H9 (cell line): Measurements from ENCODE around the gene ERMAP. TPM values are rescaled to one million over a fixed set of nuclear protein-coding genes. Genes with fewer than 3 reads are reported as not detected.

Source experiments
- DNase-seq: peaks from one replicate; pipeline ENCODE4 v3.0.0-alpha.2; 2017
- H2AFZ ChIP-seq: one replicate; pipeline ENCODE4 v1.6.1; 2013; ENCODE audit warnings: mild to moderate bottlenecking, low read length, control low read depth, moderate library complexity
- H2AK5ac ChIP-seq: 2 replicates; pipeline ENCODE4 v1.6.1; 2013; ENCODE audit warnings: low read length, control low read depth, mixed read lengths; ENCODE audit not compliant: insufficient read length
- H2BK120ac ChIP-seq: one replicate; pipeline ENCODE4 v1.6.1; 2013; ENCODE audit warnings: low read depth, mild to moderate bottlenecking, low read length, control low read depth, inconsistent platforms; ENCODE audit not compliant: poor library complexity, severe bottlenecking
- H2BK12ac ChIP-seq: 2 replicates; pipeline ENCODE4 v1.6.1; 2013; ENCODE audit warnings: low read length, control low read depth, mixed read lengths, low read depth; ENCODE audit not compliant: insufficient read length
- H2BK15ac ChIP-seq: 2 replicates; pipeline ENCODE4 v1.6.1; 2013; ENCODE audit warnings: low read depth, low read length, control low read depth
- H2BK20ac ChIP-seq: one replicate; pipeline ENCODE4 v1.6.1; 2013; ENCODE audit warnings: low read depth, mild to moderate bottlenecking, low read length, control low read depth, inconsistent platforms; ENCODE audit not compliant: poor library complexity, severe bottlenecking
- H2BK5ac ChIP-seq: 2 replicates; pipeline ENCODE4 v1.6.1; 2013; ENCODE audit warnings: low read length, control low read depth, mixed read lengths; ENCODE audit not compliant: insufficient read length
- H3K14ac ChIP-seq: 2 replicates; pipeline ENCODE4 v1.6.1; 2013; ENCODE audit warnings: low read length, control low read depth; ENCODE audit not compliant: insufficient read depth
- H3K18ac ChIP-seq: 2 replicates; pipeline ENCODE4 v1.6.1; 2013; ENCODE audit warnings: low read depth, mild to moderate bottlenecking, mixed read lengths, low read length, control low read depth; ENCODE audit not compliant: insufficient read length
- H3K23ac ChIP-seq: 2 replicates; pipeline ENCODE4 v1.6.1; 2013; ENCODE audit warnings: low read length, control low read depth, mixed read lengths, low read depth; ENCODE audit not compliant: insufficient read length
- H3K23me2 ChIP-seq: 2 replicates; pipeline ENCODE4 v1.6.1; 2013; ENCODE audit warnings: low read depth, mild to moderate bottlenecking, mixed read lengths, low read length, control low read depth; ENCODE audit not compliant: insufficient read length, poor library complexity, severe bottlenecking
- H3K27ac ChIP-seq: 2 replicates; pipeline ENCODE4 v1.5.1; 2013; ENCODE audit warnings: low read length, control low read depth, mixed read lengths, low read depth; ENCODE audit not compliant: insufficient read length
- H3K27me3 ChIP-seq: 2 replicates; pipeline ENCODE4 v1.6.1; 2013; ENCODE audit warnings: low read length, control low read depth, inconsistent platforms; ENCODE audit not compliant: insufficient read depth
- H3K4ac ChIP-seq: 2 replicates; pipeline ENCODE4 v1.6.1; 2013; ENCODE audit warnings: low read depth, mild to moderate bottlenecking, control low read depth, inconsistent platforms, low read length, moderate library complexity
- H3K4me1 ChIP-seq: 2 replicates; pipeline ENCODE4 v1.6.1; 2013; ENCODE audit warnings: low read length, control low read depth, inconsistent platforms; ENCODE audit not compliant: insufficient read depth
- H3K4me2 ChIP-seq: 2 replicates; pipeline ENCODE4 v1.6.1; 2013; ENCODE audit warnings: low read length, control low read depth, mixed read lengths; ENCODE audit not compliant: insufficient read length, insufficient read depth
- H3K56ac ChIP-seq: 2 replicates; pipeline ENCODE4 v1.6.1; 2013; ENCODE audit warnings: low read depth, mild to moderate bottlenecking, mixed read lengths, low read length, control low read depth; ENCODE audit not compliant: insufficient read length
- H3K79me1 ChIP-seq: 2 replicates; pipeline ENCODE4 v1.6.1; 2013; ENCODE audit warnings: low read depth, mild to moderate bottlenecking, moderate library complexity, low read length, control low read depth, inconsistent platforms; ENCODE audit not compliant: insufficient read depth, poor library complexity, severe bottlenecking
- H3K79me2 ChIP-seq: 2 replicates; pipeline ENCODE4 v1.6.1; 2013; ENCODE audit warnings: low read length, control low read depth, inconsistent platforms; ENCODE audit not compliant: insufficient read depth
- H3K9ac ChIP-seq: 2 replicates; pipeline ENCODE4 v1.6.1; 2013; ENCODE audit warnings: low read length, control low read depth, mixed read lengths; ENCODE audit not compliant: insufficient read length; ENCODE audit errors: extremely low read depth
- H3K9me3 ChIP-seq: one replicate; pipeline ENCODE4 v1.6.1; 2013; ENCODE audit warnings: low read depth, low read length, inconsistent platforms; ENCODE audit not compliant: control insufficient read depth
- H3T11ph ChIP-seq: one replicate; pipeline ENCODE4 v1.6.1; 2013; ENCODE audit warnings: mild to moderate bottlenecking, low read length, control low read depth, inconsistent platforms
- H4K20me1 ChIP-seq: one replicate; pipeline ENCODE4 v1.6.1; 2013; ENCODE audit not compliant: control insufficient read depth, insufficient read length, insufficient read depth
- H4K5ac ChIP-seq: 2 replicates; pipeline ENCODE4 v1.6.1; 2013; ENCODE audit warnings: low read depth, mild to moderate bottlenecking, mixed read lengths, low read length, control low read depth; ENCODE audit not compliant: insufficient read length
- H4K8ac ChIP-seq: replicated peaks from 2 replicates; pipeline ENCODE4 v1.6.1; 2013; ENCODE audit warnings: low read length, control low read depth, mixed read lengths, low read depth; ENCODE audit not compliant: insufficient read length
- H4K91ac ChIP-seq: 2 replicates; pipeline ENCODE4 v1.6.1; 2013; ENCODE audit warnings: low read depth, mild to moderate bottlenecking, moderate library complexity, mixed read lengths, low read length, control low read depth; ENCODE audit not compliant: insufficient read length
- H3K27ac Mint-ChIP-seq, 3 experiments: 2 replicates in 2 of 3; 3 replicates in 1 of 3; pipeline ENCODE4 v1.8.0; 2020 to 2021; ENCODE audit warnings: mixed read lengths in 3 of 3, mild to moderate bottlenecking in 1 of 3, moderate library complexity in 1 of 3
- H3K27me3 Mint-ChIP-seq: 2 replicates; pipeline ENCODE4 v1.8.0; 2021; ENCODE audit warnings: low read depth, mild to moderate bottlenecking, moderate library complexity, mixed read lengths
- H3K36me3 Mint-ChIP-seq, 3 experiments: 2 replicates in 2 of 3; 3 replicates in 1 of 3; pipeline ENCODE4 v1.8.0; 2020 to 2021; ENCODE audit warnings: low read depth in 3 of 3, mixed read lengths in 3 of 3; ENCODE audit not compliant: insufficient read depth in 1 of 3
- H3K4me1 Mint-ChIP-seq, 2 experiments: 2 replicates each; pipeline ENCODE4 v1.8.0; 2020; ENCODE audit warnings: mixed read lengths in 2 of 2
- H3K4me3 Mint-ChIP-seq, 2 experiments: 2 replicates in 1 of 2; 3 replicates in 1 of 2; pipeline ENCODE4 v1.8.0; 2020 to 2021; ENCODE audit warnings: mild to moderate bottlenecking in 2 of 2, mixed read lengths in 2 of 2, moderate library complexity in 1 of 2
- H3K9me3 Mint-ChIP-seq, 2 experiments: 2 replicates in 1 of 2; 3 replicates in 1 of 2; pipeline ENCODE4 v1.8.0; 2020; ENCODE audit warnings: mild to moderate bottlenecking in 2 of 2, mixed read lengths in 2 of 2, moderate library complexity in 1 of 2
- whole genome bisulfite sequencing: extraction: QIAGEN DNeasy Blood & Tissue Kit; methylation state at CpG from one replicate; pipeline ENCODE4 v1.1.7; 2013; ENCODE audit warnings: missing lambda C conversion rate, low lambda C conversion rate, mixed read lengths; ENCODE audit not compliant: insufficient read length; ENCODE audit errors: extremely low coverage; 5-methylcytosine and 5-hydroxymethylcytosine counted together
- total RNA-seq: library from RNA; stranded (reverse); gene quantifications from 2 replicates; pipeline ENCODE4 v1.2.1, GENCODE V29; 2021
- TF ChIP-seq, protein P1 (sequence below): fragments of 200-600 bp; sonication (generic); conservative IDR thresholded peaks from 3 replicates; pipeline ENCODE4 v1.8.0; 2021; ENCODE audit warnings: antibody characterized with exemption, mild to moderate bottlenecking

The ERMAP gene
- total RNA-seq, 1 experiment from 2014 or later = 4.5 TPM

DNA sequence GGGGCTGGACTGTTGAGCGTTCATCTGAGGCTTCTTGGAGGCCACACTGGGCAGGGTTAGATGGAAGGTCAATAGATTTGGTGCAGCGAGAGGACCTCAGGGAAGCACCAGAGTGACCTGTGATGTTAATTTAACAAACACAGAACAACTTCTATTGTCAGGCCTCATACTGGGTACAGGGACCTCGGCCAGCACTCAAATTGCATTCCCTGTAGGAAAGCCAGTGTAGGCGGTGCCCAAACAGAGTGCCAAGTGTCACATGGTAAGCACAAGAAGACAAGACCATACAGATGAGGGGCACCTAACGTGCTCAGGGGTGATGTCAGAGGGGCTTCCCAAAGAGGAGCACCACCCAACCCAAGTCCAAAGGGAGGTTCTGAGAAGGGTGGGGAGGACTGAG lies 30.8 kb upstream of the ERMAP start:
- Mint-ChIP-seq H3K27ac (no peak overlapping the region; a peak in 2 of 7 replicates), H3K36me3 (peaks cover 5 to 25% (median 11%) of the 10 kb centered on the region in 3 experiments; a peak in 6 of 7 replicates), H3K4me1 (peaks cover 10% of the 10 kb centered on the region in 2 experiments), H3K9me3 (no peaks in the 10 kb centered on the region), H3K27me3 (no peaks in the 10 kb centered on the region; the same call in 1 of the 2 replicates), H3K4me3 (no peak overlapping the region; a peak in 1 of 5 replicates)
- Histone ChIP-seq H4K8ac (no peak overlapping the region), H3K79me1 (no peaks in the 10 kb centered on the region), H2AFZ (no peak overlapping the region), H3K27me3 (no peaks in the 10 kb centered on the region), H3K23ac (no peak overlapping the region), H4K20me1 (no peaks in the 10 kb centered on the region), H3K9me3 (no peaks in the 10 kb centered on the region), H2BK5ac (no peak overlapping the region), H4K5ac (no peak overlapping the region), H3K4ac (no peak overlapping the region), H3K4me1 (no peaks in the 10 kb centered on the region), H3T11ph (no peak overlapping the region), H3K18ac (no peak overlapping the region), H3K23me2 (no peaks in the 10 kb centered on the region), H3K56ac (no peak overlapping the region), H3K14ac (no peak overlapping the region), H3K9ac (no peak overlapping the region), H4K91ac (no peak overlapping the region), H2BK20ac (no peak overlapping the region), H2AK5ac (no peak overlapping the region), H2BK12ac (no peak overlapping the region), H3K4me2 (no peak overlapping the region), H2BK120ac (no peak overlapping the region), H3K27ac (no peak overlapping the region), H3K79me2 (no peaks in the 10 kb centered on the region), H2BK15ac (no peak overlapping the region)
- no peak for DNase-seq
- TF ChIP-seq, protein P1, sequence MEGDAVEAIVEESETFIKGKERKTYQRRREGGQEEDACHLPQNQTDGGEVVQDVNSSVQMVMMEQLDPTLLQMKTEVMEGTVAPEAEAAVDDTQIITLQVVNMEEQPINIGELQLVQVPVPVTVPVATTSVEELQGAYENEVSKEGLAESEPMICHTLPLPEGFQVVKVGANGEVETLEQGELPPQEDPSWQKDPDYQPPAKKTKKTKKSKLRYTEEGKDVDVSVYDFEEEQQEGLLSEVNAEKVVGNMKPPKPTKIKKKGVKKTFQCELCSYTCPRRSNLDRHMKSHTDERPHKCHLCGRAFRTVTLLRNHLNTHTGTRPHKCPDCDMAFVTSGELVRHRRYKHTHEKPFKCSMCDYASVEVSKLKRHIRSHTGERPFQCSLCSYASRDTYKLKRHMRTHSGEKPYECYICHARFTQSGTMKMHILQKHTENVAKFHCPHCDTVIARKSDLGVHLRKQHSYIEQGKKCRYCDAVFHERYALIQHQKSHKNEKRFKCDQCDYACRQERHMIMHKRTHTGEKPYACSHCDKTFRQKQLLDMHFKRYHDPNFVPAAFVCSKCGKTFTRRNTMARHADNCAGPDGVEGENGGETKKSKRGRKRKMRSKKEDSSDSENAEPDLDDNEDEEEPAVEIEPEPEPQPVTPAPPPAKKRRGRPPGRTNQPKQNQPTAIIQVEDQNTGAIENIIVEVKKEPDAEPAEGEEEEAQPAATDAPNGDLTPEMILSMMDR = no peak
- no CpG with 5 or more reads among the region's 5 CpGs for WGBS
